Measurements from ENCODE around the gene LHPP.

DNA sequence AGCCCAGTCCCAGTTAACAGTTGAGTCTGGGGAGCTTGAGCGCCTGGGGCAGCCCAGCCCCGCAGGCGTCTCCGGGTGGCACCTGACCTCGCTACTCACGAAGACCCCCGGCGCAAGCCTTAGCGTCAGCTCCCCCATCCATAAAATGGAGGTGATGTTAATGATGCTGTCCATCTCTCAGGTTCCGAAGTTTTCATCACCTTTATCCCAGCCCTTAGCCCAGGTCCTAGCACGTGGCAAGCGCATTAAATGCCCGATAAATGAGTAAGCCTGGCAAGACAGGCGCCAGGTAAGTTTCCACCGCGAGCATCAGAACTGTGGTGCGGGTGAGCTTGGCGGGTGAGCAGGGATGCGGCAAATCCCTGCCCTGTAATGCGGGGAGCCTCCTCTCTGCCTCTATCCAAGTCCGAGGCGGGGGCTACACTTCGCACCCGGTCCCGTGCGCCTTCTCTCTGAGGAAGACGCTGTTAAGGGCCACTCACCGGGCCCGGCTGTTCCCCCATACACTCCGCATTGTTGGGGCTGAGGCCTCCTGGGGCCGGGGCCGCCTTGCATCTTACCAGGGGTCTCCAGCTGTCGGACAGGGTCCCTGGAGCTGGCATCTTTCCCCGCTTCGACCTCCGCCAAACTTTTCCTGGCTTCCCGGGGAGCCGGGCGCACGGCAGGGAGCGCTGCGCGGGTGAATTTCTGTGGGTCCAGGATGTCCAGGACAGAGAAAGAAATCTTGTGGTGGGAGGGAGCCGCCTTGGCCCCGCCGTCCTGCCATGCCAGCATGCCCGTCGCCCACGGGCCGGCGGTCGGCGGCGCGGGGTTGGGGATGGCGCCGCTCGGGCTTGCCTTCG is 12.2 kb upstream of the LHPP start:
- TF ChIP-seq, protein P1, sequence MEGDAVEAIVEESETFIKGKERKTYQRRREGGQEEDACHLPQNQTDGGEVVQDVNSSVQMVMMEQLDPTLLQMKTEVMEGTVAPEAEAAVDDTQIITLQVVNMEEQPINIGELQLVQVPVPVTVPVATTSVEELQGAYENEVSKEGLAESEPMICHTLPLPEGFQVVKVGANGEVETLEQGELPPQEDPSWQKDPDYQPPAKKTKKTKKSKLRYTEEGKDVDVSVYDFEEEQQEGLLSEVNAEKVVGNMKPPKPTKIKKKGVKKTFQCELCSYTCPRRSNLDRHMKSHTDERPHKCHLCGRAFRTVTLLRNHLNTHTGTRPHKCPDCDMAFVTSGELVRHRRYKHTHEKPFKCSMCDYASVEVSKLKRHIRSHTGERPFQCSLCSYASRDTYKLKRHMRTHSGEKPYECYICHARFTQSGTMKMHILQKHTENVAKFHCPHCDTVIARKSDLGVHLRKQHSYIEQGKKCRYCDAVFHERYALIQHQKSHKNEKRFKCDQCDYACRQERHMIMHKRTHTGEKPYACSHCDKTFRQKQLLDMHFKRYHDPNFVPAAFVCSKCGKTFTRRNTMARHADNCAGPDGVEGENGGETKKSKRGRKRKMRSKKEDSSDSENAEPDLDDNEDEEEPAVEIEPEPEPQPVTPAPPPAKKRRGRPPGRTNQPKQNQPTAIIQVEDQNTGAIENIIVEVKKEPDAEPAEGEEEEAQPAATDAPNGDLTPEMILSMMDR (IDR thresholded peaks at IDR 0.05; ENCODE audit: low read depth, low read length, poor library complexity, severe bottlenecking): no peak
- TF ChIP-seq EZH2phosphoT487 (IDR thresholded peaks at IDR 0.05; ENCODE audit: borderline replicate concordance, low read length): no peak
